Neuronal stem cell (in vitro differentiated cells): ENCODE results near the gene RELL1.

Experiments
- DNase-seq: peaks from one replicate; pipeline ENCODE4 v3.0.0-alpha.2; 2013; ENCODE audit warnings: low spot score
- H2AFZ ChIP-seq: one replicate; pipeline ENCODE4 v1.6.1; 2013; ENCODE audit warnings: mild to moderate bottlenecking, low read length, inconsistent platforms
- H2AK5ac ChIP-seq: 2 replicates; pipeline ENCODE4 v1.6.1; 2013; ENCODE audit warnings: low read depth, mild to moderate bottlenecking, inconsistent platforms, low read length, moderate library complexity, mixed read lengths
- H2BK120ac ChIP-seq: 2 replicates; pipeline ENCODE4 v1.6.1; 2013; ENCODE audit warnings: low read depth, mild to moderate bottlenecking, inconsistent platforms, low read length, moderate library complexity, mixed read lengths
- H2BK12ac ChIP-seq: one replicate; pipeline ENCODE4 v1.6.1; 2013; ENCODE audit warnings: low read length, inconsistent platforms
- H2BK15ac ChIP-seq: 2 replicates; pipeline ENCODE4 v1.6.1; 2013; ENCODE audit warnings: mild to moderate bottlenecking, low read length, inconsistent platforms, mixed read lengths
- H2BK5ac ChIP-seq: one replicate; pipeline ENCODE4 v1.6.1; 2013; ENCODE audit warnings: inconsistent platforms, mild to moderate bottlenecking, low read length, moderate library complexity
- H3K14ac ChIP-seq: one replicate; pipeline ENCODE4 v1.6.1; 2013; ENCODE audit warnings: low read length, inconsistent platforms
- H3K18ac ChIP-seq: 2 replicates; pipeline ENCODE4 v1.6.1; 2013; ENCODE audit warnings: low read length, inconsistent platforms
- H3K23ac ChIP-seq: 2 replicates; pipeline ENCODE4 v1.6.1; 2013; ENCODE audit warnings: low read depth, mild to moderate bottlenecking, mixed read lengths, low read length, inconsistent platforms; ENCODE audit not compliant: poor library complexity
- H3K27ac ChIP-seq: replicated peaks from 3 replicates; pipeline ENCODE4 v1.5.1; 2013; ENCODE audit warnings: low read length, inconsistent platforms
- H3K27me3 ChIP-seq, 3 experiments: 2 replicates each; pipeline ENCODE4 v1.6.1; 2013; ENCODE audit warnings: low read length in 3 of 3, mild to moderate bottlenecking in 2 of 3, inconsistent platforms in 1 of 3, low read depth in 1 of 3, mixed read lengths in 1 of 3, moderate library complexity in 1 of 3; ENCODE audit not compliant: control insufficient read depth in 3 of 3, insufficient read depth in 3 of 3
- H3K36me3 ChIP-seq, 2 donors: replicated peaks in 1 of 2; 2 replicates each; pipeline ENCODE4 v1.6.1; 2013; ENCODE audit warnings: low read length in 2 of 2; ENCODE audit not compliant: control insufficient read depth in 2 of 2, insufficient read depth in 2 of 2
- H3K4ac ChIP-seq: 2 replicates; pipeline ENCODE4 v1.6.1; 2013; ENCODE audit warnings: inconsistent platforms, mild to moderate bottlenecking, low read length, moderate library complexity
- H3K4me1 ChIP-seq, 2 donors: 1 replicate in 1 of 2; 2 replicates in 1 of 2; pipeline ENCODE4 v1.6.1; 2013; ENCODE audit warnings: low read length in 2 of 2, low read depth in 1 of 2; ENCODE audit not compliant: control insufficient read depth in 2 of 2, insufficient read depth in 1 of 2
- H3K4me2 ChIP-seq: one replicate; pipeline ENCODE4 v1.6.1; 2013; ENCODE audit warnings: mild to moderate bottlenecking, low read length, inconsistent platforms; ENCODE audit not compliant: insufficient read depth, poor library complexity, severe bottlenecking
- H3K4me3 ChIP-seq, 2 donors: 2 replicates each; pipeline ENCODE4 v1.5.1; 2013; ENCODE audit warnings: low read length in 2 of 2, mild to moderate bottlenecking in 2 of 2, inconsistent platforms in 1 of 2, moderate library complexity in 1 of 2
- H3K79me1 ChIP-seq: one replicate; pipeline ENCODE4 v1.6.1; 2013; ENCODE audit warnings: low read depth, mild to moderate bottlenecking, inconsistent platforms, low read length, moderate library complexity
- H3K9ac ChIP-seq: one replicate; pipeline ENCODE4 v1.6.1; 2013; ENCODE audit warnings: mild to moderate bottlenecking, low read depth, low read length, inconsistent platforms; ENCODE audit not compliant: poor library complexity
- H3K9me3 ChIP-seq, 2 donors: replicated peaks in 1 of 2; 2 replicates each; pipeline versions ENCODE3 to v1.6.1; 2013; ENCODE audit warnings: low read length in 2 of 2, mild to moderate bottlenecking in 2 of 2, inconsistent platforms in 1 of 2, low read depth in 1 of 2, mixed read lengths in 1 of 2, moderate library complexity in 1 of 2; ENCODE audit not compliant: control insufficient read depth in 2 of 2, insufficient read depth in 1 of 2
- H4K8ac ChIP-seq: one replicate; pipeline ENCODE4 v1.6.1; 2013; ENCODE audit warnings: low read depth, mild to moderate bottlenecking, inconsistent platforms, low read length, moderate library complexity
- H4K91ac ChIP-seq: one replicate; pipeline ENCODE4 v1.6.1; 2013; ENCODE audit warnings: low read length, low read depth, mild to moderate bottlenecking, inconsistent platforms; ENCODE audit not compliant: poor library complexity
- WGBS, 2 donors: extraction: QIAGEN DNeasy Blood & Tissue Kit; methylation state at CpG; one replicate each; pipeline ENCODE4 v1.1.7; 2013; ENCODE audit warnings: missing lambda C conversion rate in 2 of 2, mixed read lengths in 1 of 2; ENCODE audit not compliant: insufficient read length in 2 of 2, insufficient replicate concordance in 1 of 2; ENCODE audit errors: extremely low coverage in 2 of 2; 5-methylcytosine and 5-hydroxymethylcytosine counted together

Gene RELL1

GRCh38 chr4:37726666-37727065 lies 40.5 kb upstream of the RELL1 start:
- no peak overlapping the region for H2AFZ ChIP-seq
- no peak overlapping the region for H4K8ac ChIP-seq
- no CpG with 5 or more reads among the region's 4 CpGs for WGBS, 2 donors

GRCh38 chr4:37725718-37726117 lies 39.5 kb upstream of the RELL1 start:
- H2AK5ac ChIP-seq: no peak overlapping the region
- H4K91ac ChIP-seq: no peak overlapping the region
- no peak overlapping the region for H3K4me2 ChIP-seq
- no peaks in the 10 kb centered on the region for H3K27me3 ChIP-seq
- H3K18ac ChIP-seq: no peak overlapping the region
- no peak overlapping the region for H3K4me3 ChIP-seq
- H3K79me1 ChIP-seq: no peaks in the 10 kb centered on the region
- H3K4ac ChIP-seq: no peak overlapping the region
- no peak overlapping the region for H3K27ac ChIP-seq
- H3K4me1 ChIP-seq: peaks cover 8 to 9% of the 10 kb centered on the region in 2 donors
- H2BK120ac ChIP-seq: no peak overlapping the region
- H2BK12ac ChIP-seq: no peak overlapping the region
- no peak overlapping the region for H3K14ac ChIP-seq
- no peaks in the 10 kb centered on the region for H3K9me3 ChIP-seq
- WGBS, 2 donors: no CpG with 5 or more reads among the region's 7 CpGs
- H2BK15ac ChIP-seq: no peak overlapping the region
- H2BK5ac ChIP-seq: no peak overlapping the region
- H3K9ac ChIP-seq: no peak overlapping the region
- H3K36me3 ChIP-seq: no peaks in the 10 kb centered on the region
- H2AFZ ChIP-seq: no peak overlapping the region
- no peak for DNase-seq
- H3K23ac ChIP-seq: no peak overlapping the region
- H4K8ac ChIP-seq: no peak overlapping the region

More at GRCh38 chr4:37726666-37727065, 40.5 kb upstream of the RELL1 start:
- Histone ChIP-seq H2BK5ac (no peak overlapping the region), H2BK12ac (no peak overlapping the region), H3K14ac (no peak overlapping the region), H3K4me3 (no peak overlapping the region), H3K36me3 (no peaks in the 10 kb centered on the region), H3K79me1 (no peaks in the 10 kb centered on the region), H3K4ac (no peak overlapping the region), H3K9me3 (no peaks in the 10 kb centered on the region), H4K91ac (no peak overlapping the region), H2BK120ac (no peak overlapping the region), H3K23ac (no peak overlapping the region), H3K27ac (no peak overlapping the region), H3K18ac (no peak overlapping the region), H3K4me1 (peaks cover 8 to 9% of the 10 kb centered on the region in 2 donors), H3K27me3 (no peaks in the 10 kb centered on the region), H3K4me2 (no peak overlapping the region), H3K9ac (no peak overlapping the region), H2BK15ac (no peak overlapping the region), H2AK5ac (no peak overlapping the region)
- DNase-seq: no peak

DNA sequence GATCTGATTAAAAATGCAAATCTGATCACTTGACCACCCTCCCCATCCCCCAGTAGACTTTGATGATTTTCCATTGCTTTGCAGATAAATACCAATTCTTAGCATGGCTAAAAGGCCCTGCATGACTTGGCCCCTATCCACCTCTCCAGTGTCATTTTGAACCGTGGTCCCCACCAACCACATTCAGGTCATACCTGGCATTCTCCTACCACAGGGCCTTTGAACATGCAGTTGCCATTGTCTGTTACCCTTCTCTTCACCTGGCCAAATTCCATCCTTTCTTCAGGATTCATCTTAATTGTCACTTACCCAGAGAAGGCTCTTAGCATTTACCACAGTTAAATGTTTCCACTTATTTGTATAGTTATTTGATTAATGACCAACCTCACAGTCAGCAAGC lies 36.9 kb upstream of the RELL1 start:
- Histone ChIP-seq H3K27me3 (no peaks in the 10 kb centered on the region), H3K4me2 (no peak overlapping the region)
- no CpG with 5 or more reads among the region's 1 CpG for WGBS, 2 donors

GRCh38 chr4:37721995-37722638 lies 35.9 kb upstream of the RELL1 start:
- Histone ChIP-seq H2BK5ac (no peak overlapping the region), H3K23ac (no peak overlapping the region), H2AK5ac (no peak overlapping the region), H3K36me3 (no peaks in the 10 kb centered on the region), H2BK15ac (no peak overlapping the region), H3K14ac (no peak overlapping the region), H3K9ac (no peak overlapping the region), H2AFZ (no peak overlapping the region), H2BK120ac (no peak overlapping the region), H3K27me3 (no peaks in the 10 kb centered on the region), H3K18ac (no peak overlapping the region), H3K79me1 (no peaks in the 10 kb centered on the region), H4K8ac (no peak overlapping the region), H4K91ac (no peak overlapping the region), H3K9me3 (no peaks in the 10 kb centered on the region), H3K27ac (no peak overlapping the region), H3K4ac (no peak overlapping the region), H3K4me1 (peaks cover 0 to 4% of the 10 kb centered on the region in 2 donors), H3K4me3 (no peak overlapping the region), H3K4me2 (no peak overlapping the region), H2BK12ac (no peak overlapping the region)
- DNase-seq: no peak
- no CpG with 5 or more reads among the region's 4 CpGs for whole genome bisulfite sequencing, 2 donors

More for the DNA sequence above, 36.9 kb upstream of the RELL1 start:
- Histone ChIP-seq H3K79me1 (no peaks in the 10 kb centered on the region), H3K18ac (no peak overlapping the region), H2BK5ac (no peak overlapping the region), H3K14ac (no peak overlapping the region), H3K4me1 (peaks cover 0 to 2% of the 10 kb centered on the region in 2 donors), H3K36me3 (no peaks in the 10 kb centered on the region), H2AK5ac (no peak overlapping the region), H3K9me3 (no peaks in the 10 kb centered on the region), H4K91ac (no peak overlapping the region), H3K23ac (no peak overlapping the region), H3K9ac (no peak overlapping the region), H2AFZ (no peak overlapping the region), H2BK12ac (no peak overlapping the region), H3K4me3 (no peak overlapping the region), H2BK15ac (no peak overlapping the region), H3K4ac (no peak overlapping the region), H2BK120ac (no peak overlapping the region), H3K27ac (no peak overlapping the region), H4K8ac (no peak overlapping the region)
- DNase-seq: no peak
